K562 (cell line): ENCODE measurements around the gene UNC5B.
A peak's percentile ranks its signal among the peaks of the same experiment; 100 is the strongest.

ENCODE experiments used
- CTCF ChIP-seq, 3 experiments: IDR thresholded peaks in 2 of 3; conservative IDR thresholded peaks in 1 of 3; 2 replicates each; pipeline ENCODE4 v1.5.1; 2011 to 2012; ENCODE audit warnings: low read length in 3 of 3, mild to moderate bottlenecking in 3 of 3, control low read depth in 2 of 3, improper control_type of control experiment in 1 of 3, inconsistent platforms in 1 of 3, low read depth in 1 of 3, mixed read lengths in 1 of 3, moderate library complexity in 1 of 3; ENCODE audit not compliant: insufficient read depth in 2 of 3
- GTF2B ChIP-seq: IDR thresholded peaks from 2 replicates; pipeline ENCODE4 v1.6.1; 2011; ENCODE audit not compliant: insufficient read length; ENCODE audit errors: extremely low read depth
- NR2C2 ChIP-seq, 2 experiments: fragments of 200-800 bp in 1 of 2; sonication (Bioruptor generic) in 1 of 2; sonication (generic) in 1 of 2; formaldehyde crosslinking in 1 of 2; IDR thresholded peaks; 2 replicates each; pipeline versions ENCODE4 v1.6.1 to v1.8.0; 2016 to 2022; ENCODE audit warnings: mild to moderate bottlenecking in 1 of 2, missing compliant biosample characterization in 1 of 2, missing genetic modification characterization in 1 of 2, missing genetic modification reagents in 1 of 2
- RBM34 ChIP-seq: fragments of 200-400 bp; formaldehyde crosslinking; IDR thresholded peaks from 2 replicates; pipeline ENCODE4 v1.6.1; 2018; ENCODE audit warnings: low read length, borderline replicate concordance; ENCODE audit not compliant: insufficient read depth

DNA sequence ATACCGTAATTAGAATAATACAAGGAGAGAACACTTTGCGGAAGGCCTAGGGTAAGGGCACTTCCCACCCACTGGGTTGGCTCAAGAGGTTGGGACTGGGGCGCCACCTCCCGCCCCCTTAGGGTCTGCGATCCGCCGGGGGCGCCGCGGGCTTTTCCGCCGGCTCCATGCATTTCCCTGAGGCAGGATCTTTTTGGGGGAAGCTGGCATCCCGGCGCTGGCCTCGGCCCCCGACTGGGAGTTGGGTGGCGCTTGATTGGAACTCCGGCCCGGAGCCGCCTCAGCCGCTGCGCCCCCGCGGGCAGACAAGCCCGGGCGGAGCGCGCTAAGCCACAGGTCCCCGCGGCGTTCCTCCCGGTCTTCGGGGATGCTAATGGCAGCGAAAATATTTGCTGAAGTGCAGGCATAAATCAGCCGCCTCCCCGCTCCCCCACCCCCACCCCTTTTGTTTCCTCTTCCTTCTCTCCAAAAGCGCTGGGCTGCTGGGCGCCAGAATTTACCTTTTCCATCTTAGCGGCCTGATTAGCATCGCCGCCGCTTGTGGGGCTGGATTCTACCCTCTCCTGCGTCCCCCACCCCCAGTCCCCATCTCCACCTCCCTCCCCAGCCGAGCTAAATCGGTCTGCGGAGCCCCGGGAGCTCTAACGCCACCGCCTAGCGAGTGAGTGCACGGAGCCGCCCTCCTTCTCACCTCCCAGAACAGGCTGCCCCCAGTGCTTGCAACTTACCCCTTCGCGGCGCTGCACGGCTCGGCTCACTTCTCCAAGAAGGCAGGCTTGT, 5.1 kb downstream of the UNC5B start:
- TF ChIP-seq RBM34 (no peak), NR2C2 (CRISPR knock-in tag; IDR thresholded peaks at IDR 0.05) (no peak), NR2C2 (tag; IDR thresholded peaks at IDR 0.05) (no peak), GTF2B (no peak), CTCF (IDR thresholded peaks at IDR 0.05 in 2 of 3, conservative IDR thresholded peaks at IDR 0.05 in 1 of 3; ENCODE audit: insufficient read depth in 2 of 3, low read depth in 1 of 3, low read length in 3 of 3) (peak in 1 of 3 experiments; percentile 12; a peak in 1 of 6 replicates)
